GM11168 (cell line): ENCODE data around the gene KIRREL1.

Experiments
- in situ Hi-C: fragments of 300-500 bp; cut with MboI; formaldehyde crosslinking; loops from one replicate; pipeline ENCODE4 v1.12.0; 2022; ENCODE audit warnings: low sequenced_read_pairs; ENCODE audit not compliant: unreplicated experiment

Gene KIRREL1

DNA sequence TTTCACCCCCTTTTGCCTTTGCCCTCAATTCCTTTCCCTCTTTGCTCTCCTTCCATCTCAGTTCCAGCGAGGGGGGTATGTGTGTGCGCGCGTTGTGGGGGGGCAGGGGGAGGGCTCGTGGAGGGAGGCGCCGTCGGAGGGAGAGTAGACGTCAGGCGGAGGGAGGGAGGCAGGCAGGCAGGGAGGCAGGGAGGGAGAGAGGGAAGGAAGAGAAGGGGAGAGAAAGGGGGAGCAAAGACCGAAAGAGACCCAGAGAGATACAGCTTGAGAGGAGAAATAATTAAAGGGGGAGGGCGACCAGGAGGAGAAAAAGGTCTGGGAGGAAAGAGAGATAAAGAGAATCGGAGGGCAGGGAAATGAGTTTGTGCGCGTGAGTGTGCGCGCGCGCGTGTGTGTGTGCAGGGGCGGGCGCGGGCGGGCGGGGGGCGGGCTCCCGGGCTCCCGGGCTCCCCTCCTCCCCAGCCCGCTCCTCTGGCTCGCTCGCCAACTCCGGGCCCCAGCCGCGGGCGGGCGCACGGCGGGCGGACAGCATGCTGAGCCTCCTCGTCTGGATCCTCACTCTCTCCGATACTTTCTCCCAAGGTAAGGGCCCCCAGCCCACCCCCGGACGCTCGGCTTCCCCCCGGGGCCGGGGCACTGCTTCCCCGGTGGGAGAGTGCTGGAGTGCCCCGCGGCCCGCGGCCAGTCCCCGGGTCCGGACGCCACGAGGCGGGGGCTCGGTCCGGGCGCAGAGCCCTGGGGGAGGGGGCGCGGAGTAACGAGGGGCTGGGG lies at the start of gene KIRREL1:
Gene KIRREL1, plus strand, starts transcription at position 499 of the 771 bp plus-strand sequence. Its CDS starts 32 bp downstream, at position 531.
- in situ Hi-C loops, result no loop called here

DNA sequence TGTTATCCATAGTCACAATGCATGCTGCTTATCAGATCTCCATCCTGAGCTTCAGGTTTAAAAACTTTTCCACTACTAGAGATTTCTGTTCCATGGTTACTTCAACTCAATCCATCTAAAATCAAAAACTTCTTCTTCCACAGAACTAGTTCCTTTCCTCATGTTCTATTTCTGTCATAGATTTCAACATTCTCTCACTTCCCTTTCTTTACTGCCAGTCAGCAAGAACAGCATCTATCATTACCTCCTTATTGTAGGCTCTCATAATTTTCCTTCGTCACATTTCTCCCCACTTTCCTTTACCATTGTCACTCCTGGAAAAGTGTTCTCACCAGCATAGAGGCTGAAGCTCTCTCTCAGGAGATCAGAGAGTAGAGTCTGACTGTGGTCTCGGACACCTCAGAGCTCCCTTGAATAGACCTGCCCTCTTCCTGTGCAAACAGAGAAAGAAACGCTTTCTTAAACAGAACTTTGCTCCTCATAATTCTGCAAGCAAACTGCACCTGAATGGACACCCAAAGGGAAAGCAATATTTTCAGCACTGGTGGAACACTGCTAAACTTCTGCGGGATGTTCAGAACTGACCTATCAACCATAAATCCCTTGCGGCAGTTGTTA lies 48.7 kb upstream of the KIRREL1 start:
- in situ Hi-C loops, result no loop called here

DNA sequence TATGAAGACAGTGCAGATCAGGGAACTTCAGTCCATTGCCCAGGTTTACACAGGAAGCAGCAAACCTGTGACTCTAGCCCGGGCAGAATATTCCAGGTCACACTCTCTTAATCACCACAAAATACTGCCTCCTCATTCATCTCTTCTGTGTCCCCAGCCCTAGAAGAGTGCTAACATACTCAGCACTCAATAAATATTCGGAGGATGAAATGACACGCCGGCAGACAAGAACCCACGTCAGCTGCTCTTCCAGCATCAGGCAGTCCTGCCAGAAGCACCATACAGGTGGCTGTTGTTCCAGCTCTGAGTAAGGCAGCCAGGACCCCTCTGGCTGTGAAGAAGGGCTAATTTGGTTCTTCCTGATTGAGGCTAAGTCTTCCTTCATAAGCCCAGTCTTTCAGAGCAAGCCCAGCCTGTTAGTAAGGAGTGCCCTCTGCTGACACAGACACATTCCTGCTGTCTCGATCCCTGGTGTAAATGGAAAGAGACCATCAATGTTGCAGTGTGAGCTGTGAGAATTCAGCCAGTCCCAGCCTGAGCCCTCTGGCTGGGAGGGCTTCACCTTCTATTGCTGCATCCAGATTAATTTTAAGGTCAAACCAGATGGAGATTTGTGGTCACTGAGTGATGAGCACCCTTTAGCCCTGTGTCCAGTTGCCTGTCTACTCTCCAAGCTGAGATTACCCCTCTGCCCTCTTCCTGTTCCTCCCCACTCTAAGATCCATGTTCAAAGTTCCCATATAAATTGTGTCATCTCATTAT lies 45.0 kb upstream of the KIRREL1 start:
- in situ Hi-C loops, result no loop called here

DNA sequence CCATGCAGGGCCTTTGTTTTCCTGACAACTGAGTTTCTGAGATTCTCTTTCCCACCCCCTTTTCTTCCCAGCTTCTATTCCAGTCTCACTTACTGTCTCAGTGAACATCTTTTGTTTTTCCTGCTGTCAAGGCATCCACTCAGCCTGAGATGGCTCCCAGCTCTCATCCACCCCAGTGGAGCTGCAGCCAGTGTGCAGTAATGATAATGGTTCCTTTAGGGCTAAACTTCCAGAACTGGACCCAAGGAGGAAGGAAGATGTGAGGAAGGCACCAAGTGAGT lies 44.4 kb upstream of the KIRREL1 start:
- in situ Hi-C loops, result no loop called here

DNA sequence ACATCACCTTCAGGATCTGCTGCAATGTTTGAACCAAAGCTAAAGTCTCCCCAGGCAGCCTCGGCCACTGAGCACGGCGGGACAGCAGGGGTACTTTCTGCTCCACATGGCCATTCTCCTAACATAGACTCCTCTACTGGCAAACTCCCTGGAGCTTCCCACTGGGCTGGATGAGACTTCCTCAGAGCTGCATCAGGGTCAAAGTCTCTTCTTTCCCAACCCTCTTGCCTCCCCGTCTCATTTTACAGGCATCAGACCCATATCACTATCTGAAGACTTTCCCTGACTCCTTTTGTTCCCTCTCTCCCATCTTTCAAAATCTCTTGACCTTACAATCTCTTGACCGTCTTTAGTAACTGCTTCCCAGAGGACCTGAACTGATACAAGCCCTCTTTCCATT lies 42.2 kb upstream of the KIRREL1 start:
- in situ Hi-C loops, result no loop called here

DNA sequence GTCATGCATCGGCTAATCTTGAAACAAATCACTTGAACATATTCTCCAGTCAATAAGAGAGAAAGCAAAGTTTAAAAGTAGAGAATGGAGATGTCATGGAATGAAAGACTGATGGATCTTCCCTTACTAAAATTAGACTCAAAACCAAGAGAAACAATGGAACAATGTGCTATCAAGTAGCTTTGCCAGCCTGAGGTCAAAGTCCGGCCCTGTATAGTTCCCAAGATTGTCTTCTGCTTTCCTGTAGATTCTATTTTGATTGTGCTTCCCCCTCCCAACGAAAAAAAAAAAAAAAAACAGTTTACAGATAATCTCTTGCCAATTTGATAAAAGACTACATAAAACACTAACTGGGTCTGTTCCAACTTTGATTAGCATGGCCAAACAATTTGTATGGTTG lies 40.8 kb upstream of the KIRREL1 start:
- in situ Hi-C loops, result no loop called here

DNA sequence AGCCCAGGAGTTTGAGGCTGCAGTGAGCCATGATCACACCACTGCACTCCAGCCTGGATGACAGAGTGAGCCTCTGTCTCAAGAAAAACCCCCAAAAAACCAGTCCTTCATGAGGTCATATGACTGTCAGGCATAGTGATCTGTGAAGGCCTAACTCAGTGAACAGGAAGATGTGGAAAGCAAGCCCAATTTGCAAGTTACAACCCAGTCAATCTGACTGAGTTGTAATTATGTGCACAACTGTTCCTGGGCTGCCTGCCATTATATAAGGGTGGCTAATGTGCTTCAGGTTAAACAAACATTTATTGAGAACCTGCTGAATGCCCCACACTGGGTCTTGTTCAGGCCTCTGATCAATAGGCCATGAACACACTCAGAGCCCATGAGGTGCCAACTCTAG lies 38.2 kb upstream of the KIRREL1 start:
- in situ Hi-C loops, result no loop called here

DNA sequence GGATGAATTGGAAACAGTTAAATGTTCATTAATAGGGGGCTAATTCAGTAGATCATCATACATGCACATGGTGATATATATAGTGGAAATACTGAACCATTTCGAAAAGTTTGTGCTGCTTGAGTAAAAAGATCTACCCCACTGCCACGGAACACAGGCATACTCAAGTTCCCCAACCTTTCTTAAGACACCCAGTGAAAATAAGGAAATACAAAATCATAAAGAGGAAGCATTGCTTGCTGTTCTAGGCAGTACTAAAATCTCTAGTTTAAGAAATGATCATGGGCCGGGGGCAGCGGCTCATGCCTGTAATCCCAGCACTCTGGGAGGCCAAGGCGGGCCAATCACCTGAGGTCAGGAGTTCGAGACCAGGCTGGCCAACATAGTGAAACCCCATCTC lies 37.6 kb upstream of the KIRREL1 start:
- in situ Hi-C loops, result no loop called here

DNA sequence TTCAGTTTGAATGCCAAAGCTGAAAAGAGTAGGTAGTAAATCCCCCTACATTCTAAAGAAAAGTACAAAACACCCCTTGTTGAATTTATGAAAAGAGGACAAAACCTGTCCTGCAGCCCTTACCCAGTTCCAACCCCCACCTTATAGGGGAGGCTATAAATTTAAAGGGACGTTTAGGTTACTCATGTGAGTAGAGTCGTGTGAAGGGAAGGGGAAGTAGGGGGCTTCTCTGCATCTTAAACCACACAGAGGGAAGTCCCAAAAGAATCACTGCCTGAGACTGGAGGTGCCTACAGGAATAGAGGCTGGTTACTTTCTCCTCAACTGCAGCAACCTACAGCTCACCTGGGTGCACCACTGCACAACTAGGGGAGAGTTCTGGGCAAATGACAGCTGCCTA lies 36.7 kb upstream of the KIRREL1 start:
- in situ Hi-C loops, result no loop called here

DNA sequence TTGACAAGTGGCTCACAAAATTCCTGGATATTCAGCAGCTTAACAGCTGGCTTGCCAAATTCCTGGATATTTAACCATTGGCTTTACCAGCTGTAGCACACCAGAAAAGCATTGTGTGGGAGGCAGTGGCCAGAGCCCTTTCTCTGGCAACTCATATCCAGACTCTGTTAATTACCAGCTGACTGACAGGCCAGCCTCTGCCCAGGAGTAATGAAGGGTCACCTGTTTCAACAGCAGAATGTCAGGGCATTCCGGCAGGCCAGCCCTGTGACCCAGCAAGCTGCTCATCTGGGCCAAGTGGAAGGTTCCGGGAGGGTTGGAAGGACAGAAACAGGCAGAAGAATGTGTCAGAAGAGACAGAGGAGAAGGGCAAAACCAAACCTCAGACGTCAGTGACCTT lies 35.2 kb upstream of the KIRREL1 start:
- in situ Hi-C loops, result no loop called here

DNA sequence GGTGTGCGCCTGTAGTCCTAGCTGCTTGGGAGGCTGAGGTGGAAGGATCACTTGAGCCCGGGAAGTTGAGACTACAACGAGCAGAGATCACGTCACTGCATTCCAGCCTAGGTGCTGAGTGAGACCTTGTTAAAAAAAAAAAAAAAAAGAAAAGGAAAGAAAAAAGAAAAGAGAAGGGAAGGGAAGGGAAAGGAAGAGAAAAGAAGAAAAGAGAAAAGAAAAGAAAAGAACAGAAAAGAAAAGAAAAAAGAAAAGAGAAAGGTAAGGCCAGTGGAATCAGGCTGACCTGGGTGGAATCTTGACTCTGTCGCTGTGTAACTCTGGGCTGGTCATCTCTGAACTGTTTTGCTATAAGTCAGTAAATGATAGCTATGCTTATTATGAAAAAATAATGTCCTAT lies 33.7 kb upstream of the KIRREL1 start:
- in situ Hi-C loops, result no loop called here

DNA sequence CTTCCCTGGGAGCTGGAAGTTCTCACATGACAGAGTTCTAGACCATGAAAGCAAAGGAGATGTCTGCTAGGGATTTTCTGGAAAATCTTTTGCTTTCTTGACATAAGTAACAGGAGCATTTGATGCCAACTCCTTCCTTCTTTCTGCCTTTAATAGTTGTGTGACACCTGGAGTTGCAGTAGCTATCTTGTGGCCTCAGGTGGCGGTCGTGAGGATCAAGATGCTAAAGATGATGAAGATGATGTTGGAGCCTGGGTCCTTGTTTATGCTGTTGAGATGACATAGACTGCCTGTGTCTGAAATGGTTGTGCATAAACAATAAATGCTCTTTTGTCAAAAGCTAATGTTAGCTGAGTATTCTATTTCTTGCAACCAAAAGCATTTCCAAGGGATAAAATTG lies 32.7 kb upstream of the KIRREL1 start:
- in situ Hi-C loops, result no loop called here

DNA sequence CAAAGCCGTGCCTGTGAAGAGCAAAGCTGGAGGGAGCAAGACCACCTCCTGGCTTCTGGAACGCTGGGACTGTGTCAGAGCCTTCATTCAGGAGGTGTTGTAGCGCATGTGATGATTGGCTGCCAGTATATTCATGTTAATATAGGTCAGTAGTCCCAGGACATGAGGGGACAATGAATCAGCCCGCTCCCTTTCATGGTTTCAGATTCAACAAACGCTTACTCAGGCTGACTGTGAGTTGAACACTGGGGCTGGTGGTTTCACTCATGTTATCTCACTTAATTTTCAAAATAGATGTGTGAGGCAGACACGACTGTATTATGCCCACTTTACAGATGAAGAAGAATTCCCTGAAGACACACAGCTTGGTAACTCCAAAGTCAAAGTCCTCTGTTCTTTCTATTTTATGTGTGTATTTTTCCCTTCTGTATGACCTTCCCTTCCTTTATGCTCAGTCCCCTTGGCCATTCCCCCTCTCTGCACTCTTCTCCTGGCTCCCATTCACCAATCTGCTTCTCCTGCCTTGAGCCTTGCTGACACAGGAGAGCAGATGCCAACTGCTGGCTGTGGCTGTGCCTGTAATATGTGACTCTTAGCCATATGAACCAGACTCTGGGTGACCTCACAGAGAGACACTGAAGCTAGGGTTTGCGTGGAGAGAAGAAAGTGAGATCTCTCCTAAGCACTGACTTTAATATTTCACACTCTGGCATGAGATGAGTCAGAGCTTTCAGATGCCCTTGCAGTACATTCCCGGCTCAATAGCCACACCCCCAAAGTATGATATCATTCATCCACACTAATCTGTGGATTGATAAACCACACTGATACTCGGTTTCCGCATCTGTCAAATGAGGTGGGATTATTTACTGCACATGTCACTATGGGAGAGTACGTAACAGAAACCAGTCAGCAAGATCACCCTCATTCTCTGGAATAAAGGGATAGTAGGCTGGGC lies 31.4 kb upstream of the KIRREL1 start:
- in situ Hi-C loops, result no loop called here

DNA sequence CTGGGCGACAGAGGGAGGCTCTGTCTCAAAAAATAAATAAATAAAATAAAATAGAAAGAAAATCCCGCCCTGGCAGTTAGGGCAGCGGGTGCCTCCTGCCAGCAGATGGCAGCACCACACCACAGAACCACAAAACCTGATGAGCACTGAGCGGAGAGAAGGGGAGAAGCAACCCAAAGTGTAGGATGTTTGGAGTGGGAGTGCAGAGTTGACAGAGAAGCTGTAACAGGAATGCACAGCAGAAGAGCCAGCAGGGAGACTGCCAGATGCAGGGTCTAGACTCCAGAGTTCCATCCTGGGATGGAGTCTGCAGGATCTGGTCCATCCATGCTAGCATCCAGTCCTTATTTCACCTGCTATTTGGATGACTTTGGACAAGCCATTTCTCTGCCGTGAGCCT lies 29.7 kb upstream of the KIRREL1 start:
- in situ Hi-C loops, result no loop called here

DNA sequence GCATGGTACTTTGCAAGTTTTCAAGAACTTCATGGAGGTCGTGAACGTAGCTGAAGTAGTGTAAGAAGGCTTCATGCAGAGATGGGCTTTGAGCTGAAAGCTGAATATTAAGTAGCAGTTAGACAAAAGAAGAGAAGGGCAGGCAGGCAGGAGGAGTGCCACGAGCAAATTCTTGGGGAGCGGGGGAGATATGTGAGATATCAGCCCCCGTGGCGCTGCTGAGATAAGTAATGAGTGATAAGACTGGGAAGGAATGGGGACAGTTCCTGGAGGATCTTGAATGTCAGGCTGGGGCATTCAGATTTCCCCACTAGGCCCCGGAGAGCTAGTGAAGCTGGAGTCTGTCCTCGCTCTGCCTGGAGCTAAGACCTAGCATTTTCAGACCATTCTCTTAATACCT lies 27.9 kb upstream of the KIRREL1 start:
- in situ Hi-C loops, result no loop called here

DNA sequence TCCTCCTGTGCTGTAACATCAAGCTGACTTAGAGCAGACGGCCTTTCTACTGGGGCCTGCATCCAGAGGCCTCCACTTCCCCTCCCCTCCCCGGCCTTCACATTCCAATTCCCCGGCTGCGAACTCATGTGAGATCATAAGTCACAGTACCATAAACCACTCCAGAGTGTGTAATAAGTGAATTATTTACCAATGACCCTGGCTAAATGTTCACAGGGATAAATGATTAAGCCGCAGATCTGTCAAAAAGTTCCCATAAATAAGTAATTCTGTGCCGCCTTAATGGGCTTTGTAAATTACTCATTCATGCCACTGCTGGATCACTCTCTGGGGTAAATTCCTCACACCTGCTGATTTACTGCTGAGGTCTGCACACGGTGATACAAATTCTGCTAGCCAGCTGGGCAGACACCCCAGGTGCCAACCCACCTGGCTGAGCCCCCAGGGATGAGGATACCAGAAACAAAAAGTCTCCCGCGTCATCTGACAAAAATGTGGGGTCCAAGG lies 27.4 kb upstream of the KIRREL1 start:
- in situ Hi-C loops, result no loop called here

DNA sequence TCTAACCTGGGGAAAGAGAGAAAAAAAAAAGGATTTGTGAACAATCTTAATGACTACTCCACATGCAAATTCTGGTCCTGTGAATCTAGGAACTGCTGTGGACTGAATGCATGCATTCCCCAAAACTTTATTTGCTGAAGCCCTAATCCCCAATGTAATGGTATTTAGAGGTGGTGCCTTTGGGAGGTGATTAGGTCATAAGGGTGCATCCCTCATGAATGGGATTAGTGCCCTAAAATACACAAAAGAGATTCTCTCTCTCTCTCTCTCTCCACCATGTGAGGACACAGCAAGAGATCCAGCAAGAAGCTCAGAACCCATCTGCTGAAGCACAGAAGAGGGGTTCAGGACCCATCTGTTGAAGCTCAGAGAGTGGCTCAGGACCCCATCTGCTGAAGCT lies 26.2 kb upstream of the KIRREL1 start:
- in situ Hi-C loops, result no loop called here

DNA sequence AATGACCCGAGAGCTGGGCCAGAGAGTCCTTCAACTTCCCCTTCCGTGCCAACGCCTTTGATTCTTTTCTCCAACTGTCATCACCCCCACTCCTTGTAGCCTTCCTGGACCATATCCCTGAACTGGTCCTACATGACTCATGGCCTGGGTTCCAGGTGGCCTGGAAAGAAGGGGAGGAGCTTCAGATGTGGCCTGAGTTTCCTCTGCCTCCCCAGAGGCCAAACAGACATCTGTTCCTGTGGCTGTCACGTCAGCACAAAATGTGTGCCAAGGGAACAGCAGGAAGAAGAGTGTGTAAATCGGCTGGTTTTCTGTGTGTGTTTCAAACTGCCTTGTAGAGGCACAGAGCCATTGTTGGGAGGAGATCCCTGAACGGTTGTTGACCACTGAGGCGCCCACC lies 24.9 kb upstream of the KIRREL1 start:
- in situ Hi-C loops, result no loop called here

DNA sequence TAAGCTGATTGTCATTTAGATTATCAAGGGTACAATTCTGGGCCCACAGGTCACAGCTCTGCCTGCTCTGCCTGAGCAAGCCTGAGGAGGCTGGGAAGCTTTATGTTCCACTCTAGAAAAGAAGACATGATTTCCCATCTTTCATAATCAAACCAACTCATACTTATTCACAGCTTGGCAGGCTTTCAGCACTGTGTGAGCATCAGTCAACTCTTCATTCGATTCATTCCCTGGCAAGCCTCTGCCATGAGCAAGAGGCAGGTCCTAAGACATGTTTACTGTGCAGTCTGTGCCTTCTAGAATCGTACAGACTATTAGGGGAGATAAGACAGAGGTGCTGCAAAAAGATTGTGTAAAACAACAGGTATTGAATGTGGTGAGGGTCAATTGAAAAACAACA lies 24.5 kb upstream of the KIRREL1 start:
- in situ Hi-C loops, result no loop called here

DNA sequence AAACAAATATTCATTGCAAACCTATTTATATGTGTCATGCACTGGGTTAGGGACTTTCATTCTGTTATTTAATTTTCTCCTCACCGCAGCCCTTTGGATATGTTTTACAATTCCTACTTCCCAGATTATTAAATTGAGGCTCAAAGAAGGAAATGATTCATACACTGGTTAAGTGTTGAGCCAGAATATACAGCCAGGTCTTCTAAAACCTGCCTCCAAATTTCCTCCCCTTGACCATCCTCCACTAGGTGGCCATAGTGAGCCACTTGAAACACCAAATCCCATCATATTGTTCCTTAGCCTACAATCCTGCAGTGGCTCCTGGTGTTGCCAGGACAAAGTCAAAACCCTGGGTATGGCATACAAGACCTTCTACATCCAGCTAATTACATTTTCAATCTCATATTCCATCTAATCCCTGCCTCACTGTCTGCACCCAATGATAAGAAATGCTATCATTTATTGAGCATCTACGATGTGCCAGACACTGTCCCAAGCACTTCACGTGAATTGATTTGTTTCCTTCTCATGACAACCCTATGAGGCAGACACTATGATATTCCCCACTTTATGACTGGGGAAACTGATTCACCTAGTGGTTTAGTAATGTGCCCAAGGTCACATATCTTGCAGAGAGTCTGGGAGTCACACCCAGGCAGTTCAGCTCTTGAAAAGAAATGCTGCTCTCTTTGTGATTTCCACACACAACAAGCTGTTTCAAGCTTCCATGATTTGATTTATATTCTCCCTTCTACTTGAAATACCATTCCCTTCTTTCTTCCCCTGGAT lies 23.6 kb upstream of the KIRREL1 start:
- in situ Hi-C loops, result no loop called here
